Left ventricle myocardium inferior (tissue), 1 donor: Measurements from ENCODE around the gene SLC43A3. TPM values are rescaled to one million over a fixed set of nuclear protein-coding genes. Genes with fewer than 3 reads are reported as not detected.

Experiments used
- DNase-seq: peaks from one replicate; pipeline ENCODE4 v3.0.0-alpha.2; 2020
- H3K27ac ChIP-seq: fragments of 200-600 bp; replicated peaks from 2 replicates; pipeline ENCODE4 v1.8.0; 2021
- H3K27me3 ChIP-seq: fragments of 200-600 bp; 2 replicates; pipeline ENCODE4 v1.8.0; 2021; ENCODE audit warnings: low read depth
- H3K36me3 ChIP-seq: fragments of 200-600 bp; 2 replicates; pipeline ENCODE4 v1.8.0; 2021
- H3K4me1 ChIP-seq: fragments of 200-600 bp; 2 replicates; pipeline ENCODE4 v1.8.0; 2021
- H3K4me3 ChIP-seq: fragments of 200-600 bp; 2 replicates; pipeline ENCODE4 v1.8.0; 2021; ENCODE audit warnings: mild to moderate bottlenecking, moderate library complexity
- H3K9me3 ChIP-seq: fragments of 200-600 bp; replicated peaks from 2 replicates; pipeline ENCODE4 v1.8.0; 2021
- intact Hi-C: fragments of 100-400 bp; cut with micrococcal nuclease; formaldehyde crosslinking; loops from one replicate; pipeline ENCODE4 v1.11.0; 2022
- long read RNA-seq: library from polyadenylated mRNA; unstranded; transcript quantifications from one replicate; pipeline ENCODE4 v2.0.0, GENCODE V29; 2021
- total RNA-seq: library from RNA; stranded (reverse); fragmentation: NEBNext Ultra II Directional; extraction: Animal tissue kit (Norgen Biotek cat#: 25700); gene quantifications from one replicate; pipeline ENCODE4 v1.2.1, GENCODE V29; 2021
- TF ChIP-seq, protein P1 (sequence below): fragments of 200-600 bp; IDR thresholded peaks from 2 replicates; pipeline ENCODE4 v1.8.0; 2021; ENCODE audit warnings: antibody characterized with exemption, mild to moderate bottlenecking, borderline replicate concordance
- donor health status: DM: no; HTN: yes; CAD: no; lungs with severe emphysema.

The SLC43A3 gene
- total RNA-seq, result 21.0 TPM
- long read RNA-seq, transcript SLC43A3-214 (13 exons, 2,207 nt), result minor isoform, 5 of 48 reads
- long read RNA-seq, transcript SLC43A3-203 (14 exons, 2,617 nt), result major isoform, 22 of 48 reads
- long read RNA-seq, partial matches to known transcripts, result 2 of 48 reads
- long read RNA-seq, other reads (novel, unspliced or antisense), result 16 of 48 reads

DNA sequence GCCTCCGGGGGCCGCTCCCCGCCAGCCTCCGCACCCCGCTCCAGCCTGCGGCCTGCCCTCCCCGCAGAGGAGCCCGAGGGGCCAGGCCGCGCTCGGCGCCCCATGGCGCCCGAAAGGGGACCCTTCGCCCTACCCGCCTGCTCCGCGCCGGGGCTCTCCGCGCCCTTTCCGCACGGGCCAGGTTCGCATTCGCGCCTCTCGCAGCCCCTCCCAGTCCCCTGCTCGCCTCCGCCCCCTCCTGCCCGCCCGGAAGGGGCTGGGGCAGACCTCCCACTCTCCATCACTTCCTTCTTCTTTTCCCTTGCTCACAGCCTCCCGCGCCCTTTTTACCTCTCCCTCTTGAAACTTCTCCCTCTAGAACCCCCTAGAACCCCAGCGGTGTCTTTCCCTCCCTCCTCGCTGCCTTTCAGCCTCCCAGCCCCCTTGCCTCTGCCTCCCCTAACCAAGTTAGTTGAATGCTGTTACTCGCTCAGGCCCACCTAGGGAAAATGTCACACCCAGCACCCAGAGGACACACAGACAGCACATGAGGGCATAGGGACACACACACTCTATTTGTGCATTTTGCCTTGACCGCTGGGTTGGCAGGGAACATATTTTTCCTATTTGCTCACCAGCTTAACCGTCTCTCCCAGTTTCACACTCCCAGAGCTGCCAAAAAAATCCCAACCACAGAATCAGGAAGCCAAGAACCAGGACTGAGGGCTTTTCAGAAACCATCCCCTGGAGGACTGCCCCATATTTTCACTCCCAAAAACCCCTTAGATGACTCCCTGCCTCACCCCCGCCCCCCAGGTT is at the start of gene SLC43A3:
SLC43A3 (minus strand) TSS at position 193 of the 798 bp plus-strand sequence. CDS start 949 bp downstream, outside the sequence.
- H3K27me3 ChIP-seq, result no peaks in the 10 kb centered on the region
- TF ChIP-seq, protein P1, sequence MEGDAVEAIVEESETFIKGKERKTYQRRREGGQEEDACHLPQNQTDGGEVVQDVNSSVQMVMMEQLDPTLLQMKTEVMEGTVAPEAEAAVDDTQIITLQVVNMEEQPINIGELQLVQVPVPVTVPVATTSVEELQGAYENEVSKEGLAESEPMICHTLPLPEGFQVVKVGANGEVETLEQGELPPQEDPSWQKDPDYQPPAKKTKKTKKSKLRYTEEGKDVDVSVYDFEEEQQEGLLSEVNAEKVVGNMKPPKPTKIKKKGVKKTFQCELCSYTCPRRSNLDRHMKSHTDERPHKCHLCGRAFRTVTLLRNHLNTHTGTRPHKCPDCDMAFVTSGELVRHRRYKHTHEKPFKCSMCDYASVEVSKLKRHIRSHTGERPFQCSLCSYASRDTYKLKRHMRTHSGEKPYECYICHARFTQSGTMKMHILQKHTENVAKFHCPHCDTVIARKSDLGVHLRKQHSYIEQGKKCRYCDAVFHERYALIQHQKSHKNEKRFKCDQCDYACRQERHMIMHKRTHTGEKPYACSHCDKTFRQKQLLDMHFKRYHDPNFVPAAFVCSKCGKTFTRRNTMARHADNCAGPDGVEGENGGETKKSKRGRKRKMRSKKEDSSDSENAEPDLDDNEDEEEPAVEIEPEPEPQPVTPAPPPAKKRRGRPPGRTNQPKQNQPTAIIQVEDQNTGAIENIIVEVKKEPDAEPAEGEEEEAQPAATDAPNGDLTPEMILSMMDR, result no peak
- peaks cover 80% of the 10 kb centered on the region for H3K4me1 ChIP-seq
- H3K36me3 ChIP-seq, result peaks cover 15% of the 10 kb centered on the region
- peak within 1 kb of the TSS; percentile 72 for H3K4me3 ChIP-seq
- H3K27ac ChIP-seq, result peak within 1 kb of the TSS; percentile 96
- H3K9me3 ChIP-seq, result no peaks in the 10 kb centered on the region
- intact Hi-C loops, result no loop called here
- DNase-seq, result peak; percentile 75

DNA sequence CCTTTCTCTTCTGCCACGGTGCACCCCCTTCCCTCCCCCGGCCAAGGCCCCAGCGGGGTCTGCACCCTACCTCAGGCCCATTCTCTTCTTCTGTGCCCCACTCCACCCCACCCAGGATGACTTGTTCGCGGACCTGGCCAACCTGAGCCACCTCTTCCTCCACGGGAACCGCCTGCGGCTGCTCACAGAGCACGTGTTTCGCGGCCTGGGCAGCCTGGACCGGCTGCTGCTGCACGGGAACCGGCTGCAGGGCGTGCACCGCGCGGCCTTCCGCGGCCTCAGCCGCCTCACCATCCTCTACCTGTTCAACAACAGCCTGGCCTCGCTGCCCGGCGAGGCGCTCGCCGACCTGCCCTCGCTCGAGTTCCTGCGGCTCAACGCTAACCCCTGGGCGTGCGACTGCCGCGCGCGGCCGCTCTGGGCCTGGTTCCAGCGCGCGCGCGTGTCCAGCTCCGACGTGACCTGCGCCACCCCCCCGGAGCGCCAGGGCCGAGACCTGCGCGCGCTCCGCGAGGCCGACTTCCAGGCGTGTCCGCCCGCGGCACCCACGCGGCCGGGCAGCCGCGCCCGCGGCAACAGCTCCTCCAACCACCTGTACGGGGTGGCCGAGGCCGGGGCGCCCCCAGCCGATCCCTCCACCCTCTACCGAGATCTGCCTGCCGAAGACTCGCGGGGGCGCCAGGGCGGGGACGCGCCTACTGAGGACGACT is 49.3 kb upstream of the SLC43A3 start:
- H3K27ac ChIP-seq, result peak overlapping the region; percentile 40
- H3K9me3 ChIP-seq, result no peaks in the 10 kb centered on the region
- H3K4me1 ChIP-seq, result peaks cover 32% of the 10 kb centered on the region
- H3K36me3 ChIP-seq, result no peaks in the 10 kb centered on the region
- intact Hi-C loops, result no loop called here
- H3K27me3 ChIP-seq, result peaks cover 45% of the 10 kb centered on the region
- TF ChIP-seq, protein P1, result no peak
- H3K4me3 ChIP-seq, result peak overlapping the region; percentile 73
- peak; percentile 57 for DNase-seq

DNA sequence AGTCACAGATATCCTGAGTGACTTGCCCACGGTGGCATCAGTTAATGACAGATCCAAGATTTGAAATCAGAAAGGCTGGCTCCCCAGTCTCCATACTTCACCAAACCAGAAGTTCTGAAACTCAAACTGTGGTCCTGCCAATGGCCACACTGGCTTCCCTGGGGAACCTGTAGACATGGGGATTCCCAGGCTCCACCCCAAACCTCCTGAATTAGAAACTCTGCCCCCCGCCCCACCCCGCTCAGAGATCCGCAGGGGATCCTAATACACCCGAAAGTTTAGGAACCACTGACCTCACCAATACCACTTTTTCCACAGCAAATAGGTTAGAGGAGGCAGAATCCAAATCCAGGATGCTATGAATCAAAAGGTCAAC is 48.7 kb upstream of the SLC43A3 start:
- Histone ChIP-seq H3K27me3 (peaks cover 40% of the 10 kb centered on the region), H3K36me3 (no peaks in the 10 kb centered on the region), H3K27ac (no peak overlapping the region), H3K9me3 (no peaks in the 10 kb centered on the region), H3K4me3 (peak overlapping the region; percentile 73), H3K4me1 (peaks cover 32% of the 10 kb centered on the region)
- DNase-seq, result no peak
- TF ChIP-seq, protein P1, result no peak
- intact Hi-C loops, result no loop called here

DNA sequence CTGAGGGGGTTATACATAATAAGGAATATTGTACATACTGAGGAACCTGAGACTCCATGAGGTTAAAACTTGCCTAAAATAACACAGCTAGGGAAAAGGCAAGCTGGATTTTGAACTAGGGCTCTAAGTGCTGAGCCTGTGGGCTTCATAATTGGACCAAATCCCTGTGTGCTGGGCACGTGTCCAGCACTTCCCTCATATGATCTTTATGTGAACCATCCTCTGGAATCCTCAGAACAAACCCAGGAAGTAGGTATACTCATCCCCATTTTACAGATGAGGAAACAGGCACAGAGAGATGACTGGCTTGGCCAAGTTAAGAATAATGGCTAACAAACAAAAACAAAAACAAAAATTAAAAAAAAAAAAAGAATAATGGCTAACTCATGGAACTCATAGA is 48.3 kb upstream of the SLC43A3 start:
- Histone ChIP-seq H3K9me3 (no peaks in the 10 kb centered on the region), H3K4me3 (no peak overlapping the region), H3K36me3 (no peaks in the 10 kb centered on the region), H3K27me3 (peaks cover 36% of the 10 kb centered on the region), H3K27ac (no peak overlapping the region), H3K4me1 (peaks cover 32% of the 10 kb centered on the region)
- TF ChIP-seq, protein P1, result no peak
- DNase-seq, result no peak
- intact Hi-C loops, result no loop called here

DNA sequence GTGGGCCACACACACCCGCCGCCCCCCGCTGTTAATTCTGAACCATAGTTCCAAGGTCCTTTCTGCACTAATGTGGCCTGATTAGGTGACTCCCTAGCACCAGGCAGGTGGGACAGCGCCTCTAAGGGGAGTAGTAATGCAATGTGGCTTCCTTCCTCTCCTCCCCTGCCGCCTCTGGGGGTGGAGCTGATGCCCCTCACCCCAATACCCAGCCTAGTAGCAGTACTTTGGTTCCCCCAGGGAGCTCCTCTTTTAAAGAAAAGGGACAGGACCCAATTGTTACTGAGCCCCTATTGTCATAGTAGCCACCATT is 47.8 kb upstream of the SLC43A3 start:
- Histone ChIP-seq H3K36me3 (no peaks in the 10 kb centered on the region), H3K9me3 (no peaks in the 10 kb centered on the region), H3K27me3 (peaks cover 31% of the 10 kb centered on the region), H3K27ac (no peak overlapping the region), H3K4me1 (peaks cover 32% of the 10 kb centered on the region), H3K4me3 (no peak overlapping the region)
- intact Hi-C loops, result no loop called here
- DNase-seq, result no peak
- TF ChIP-seq, protein P1, result no peak
